ENCODE results near the gene R3HDM4. TPM values are rescaled to one million over a fixed set of nuclear protein-coding genes. Genes with fewer than 3 reads are reported as not detected.

Gene R3HDM4
- total and polyA plus RNA-seq, 9 of the 15 experiments (the other 6 are each of a cell fraction or from before 2014, with no cell fraction given): 3.2 to 154 (median 59.0) TPM

DNA sequence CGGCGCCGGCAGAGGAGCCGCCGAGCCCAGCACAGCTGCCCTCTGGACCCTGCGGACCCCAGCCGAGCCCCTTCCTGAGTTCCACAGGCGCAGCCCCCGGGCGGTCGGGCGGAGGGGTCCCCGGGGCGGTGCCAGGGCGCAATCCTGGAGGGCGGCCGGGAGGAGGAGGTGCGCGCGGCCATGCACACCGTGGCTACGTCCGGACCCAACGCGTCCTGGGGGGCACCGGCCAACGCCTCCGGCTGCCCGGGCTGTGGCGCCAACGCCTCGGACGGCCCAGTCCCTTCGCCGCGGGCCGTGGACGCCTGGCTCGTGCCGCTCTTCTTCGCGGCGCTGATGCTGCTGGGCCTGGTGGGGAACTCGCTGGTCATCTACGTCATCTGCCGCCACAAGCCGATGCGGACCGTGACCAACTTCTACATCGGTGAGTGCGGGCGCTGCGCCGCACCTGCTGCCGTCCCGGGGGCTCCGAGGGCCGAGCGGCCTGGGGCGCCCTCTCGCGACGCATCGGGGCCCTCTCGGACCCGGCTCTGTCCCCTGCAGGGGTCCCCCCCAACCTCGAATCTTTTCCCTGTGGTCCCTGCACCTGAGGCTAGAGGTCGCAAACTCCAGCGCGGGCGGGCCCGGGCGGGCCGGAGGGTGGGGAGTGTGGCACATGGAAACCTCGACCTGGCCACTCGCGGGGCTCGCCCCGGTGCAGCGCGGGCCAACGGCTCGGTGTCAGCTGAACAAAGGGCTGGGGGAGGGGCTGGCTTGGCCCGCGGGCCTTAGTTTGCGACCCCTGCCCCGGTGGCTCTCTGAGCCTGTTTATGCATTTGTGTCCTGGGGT is 4.5 kb upstream of the R3HDM4 start, which contains the start of gene KISS1R:
KISS1R (plus strand) TSS at position 11 of the 829 bp plus-strand sequence; CDS start at position 181, 170 bp downstream.
- DNase-seq (ENCODE audit: extremely low read depth in 1 of 4, low spot score in 3 of 4): peak; percentile 60 to 90 (median 74)
- Histone ChIP-seq H3K27ac (ENCODE audit: extremely low read depth, low read depth, low read length) (peak within 1 kb of the TSS; percentile 89), H3K4me2 (ENCODE audit: insufficient read depth, low read length) (peak within 1 kb of the TSS; percentile 84), H3K79me2 (ENCODE audit: control insufficient read depth, insufficient read depth, low read length) (peaks cover 36% of the 10 kb centered on the region), H3K4me3 (peak within 1 kb of the TSS; percentile 65), H3K4me1 (replicated peaks in 1 of 2; ENCODE audit: control insufficient read depth in 2 of 2, insufficient read depth in 2 of 2, low read length in 2 of 2) (peaks cover 6 to 69% of the 10 kb centered on the region in 2 experiments; a peak in 4 of 5 replicates), H3K27me3 (ENCODE audit: control insufficient read depth in 2 of 2, insufficient read depth in 2 of 2, low read length in 2 of 2) (no peaks in the 10 kb centered on the region), H3K36me3 (ENCODE audit: control insufficient read depth, insufficient read depth, low read length) (peaks cover 8% of the 10 kb centered on the region; the same call in 1 of the 3 replicates), H4K20me1 (replicated peaks; ENCODE audit: control insufficient read depth, insufficient read depth, low read length) (no peaks in the 10 kb centered on the region), H2AFZ (ENCODE audit: low read depth, low read length) (peak within 1 kb of the TSS; percentile 83), H3K9ac (ENCODE audit: insufficient read depth in 1 of 2, low read depth in 2 of 2, low read length in 2 of 2) (peak within 1 kb of the TSS; percentile 83 to 94), H3K9me1 (ENCODE audit: control insufficient read depth, insufficient read depth, low read length) (no peaks in the 10 kb centered on the region), H3K9me3 (replicated peaks; ENCODE audit: control insufficient read depth, insufficient read depth, low read depth, low read length) (no peaks in the 10 kb centered on the region)
- BruUV-seq (replicated peaks): TSS peak; percentile 52
- ChIA-PET POLR2A (interaction anchor here (0.6 kb wide), 3 partner anchors 29 to 120 kb away, joined by 3 read pairs; partner anchors contain the start of gene PTBP1), CTCF (ENCODE audit: low intra/inter-chr PET ratio) (interaction anchor here (0.7 to 6.8 kb wide), 5 partner anchors 24 to 313 kb away, joined by 3 to 74 read pairs (median 6); partner anchors contain the start of genes MED16 and RNU6-9)
- peak; percentile 81 for ATAC-seq
- 1% methylated on average over 66 of the region's 87 CpGs for WGBS (ENCODE audit: insufficient coverage, low coverage, missing lambda C conversion rate)
- in situ Hi-C loops (cut with MboI) (no loop called here), intact Hi-C loops (cut with micrococcal nuclease) (loop anchor here (1.0 kb wide), 1 partner anchor 147 kb away; no protein-coding TSS in a partner anchor)
- peak; percentile 77 for FAIRE-seq
- TF ChIP-seq GATAD2B (IDR thresholded peaks at IDR 0.05; ENCODE audit: borderline replicate concordance) (peak; percentile 12), GTF2E2 (tag; IDR thresholded peaks at IDR 0.05) (no peak), PRMT5 (CRISPR knock-in tag; IDR thresholded peaks at IDR 0.05) (no peak), RBM25 (IDR thresholded peaks at IDR 0.05; ENCODE audit: low read depth, low read length, severe bottlenecking) (peak; percentile 100), MYNN (IDR thresholded peaks at IDR 0.05) (no peak), MYNN (CRISPR knock-in tag; IDR thresholded peaks at IDR 0.05) (no peak), DPF2 (IDR thresholded peaks at IDR 0.05) (no peak), HMG20B (CRISPR knock-in tag; IDR thresholded peaks at IDR 0.05) (no peak), ZNF324 (CRISPR knock-in tag; IDR thresholded peaks at IDR 0.05) (no peak), BACH1 (tag; IDR thresholded peaks at IDR 0.05) (no peak), POLR2G (IDR thresholded peaks at IDR 0.05; ENCODE audit: low read depth, low read length) (peak; percentile 82), ZNF197 (CRISPR knock-in tag; IDR thresholded peaks at IDR 0.05; ENCODE audit: low read depth) (no peak), ATF1 (CRISPR knock-in tag; IDR thresholded peaks at IDR 0.05) (0 out of 2 replicates have a peak, but pooled peaks have one; percentile 3), ATF1 (tag; IDR thresholded peaks at IDR 0.05) (peak; percentile 92), NFE2L1 (tag; IDR thresholded peaks at IDR 0.05; ENCODE audit: borderline replicate concordance, low read depth) (no peak), BRCA1 (IDR thresholded peaks at IDR 0.05) (no peak), BRCA1 (CRISPR knock-in tag; IDR thresholded peaks at IDR 0.05) (no peak), ZFX (CRISPR knock-in tag; IDR thresholded peaks at IDR 0.05) (peak; percentile 90)
- TF ChIP-seq, protein P1, sequence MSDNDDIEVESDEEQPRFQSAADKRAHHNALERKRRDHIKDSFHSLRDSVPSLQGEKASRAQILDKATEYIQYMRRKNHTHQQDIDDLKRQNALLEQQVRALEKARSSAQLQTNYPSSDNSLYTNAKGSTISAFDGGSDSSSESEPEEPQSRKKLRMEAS (CRISPR knock-in tag; IDR thresholded peaks at IDR 0.05): peak; percentile 80
- TF ChIP-seq, protein P2, sequence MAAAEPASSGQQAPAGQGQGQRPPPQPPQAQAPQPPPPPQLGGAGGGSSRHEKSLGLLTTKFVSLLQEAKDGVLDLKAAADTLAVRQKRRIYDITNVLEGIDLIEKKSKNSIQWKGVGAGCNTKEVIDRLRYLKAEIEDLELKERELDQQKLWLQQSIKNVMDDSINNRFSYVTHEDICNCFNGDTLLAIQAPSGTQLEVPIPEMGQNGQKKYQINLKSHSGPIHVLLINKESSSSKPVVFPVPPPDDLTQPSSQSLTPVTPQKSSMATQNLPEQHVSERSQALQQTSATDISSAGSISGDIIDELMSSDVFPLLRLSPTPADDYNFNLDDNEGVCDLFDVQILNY (CRISPR knock-in tag; IDR thresholded peaks at IDR 0.05): no peak; the same call in 1 of the 2 replicates
- TF ChIP-seq, protein P3, sequence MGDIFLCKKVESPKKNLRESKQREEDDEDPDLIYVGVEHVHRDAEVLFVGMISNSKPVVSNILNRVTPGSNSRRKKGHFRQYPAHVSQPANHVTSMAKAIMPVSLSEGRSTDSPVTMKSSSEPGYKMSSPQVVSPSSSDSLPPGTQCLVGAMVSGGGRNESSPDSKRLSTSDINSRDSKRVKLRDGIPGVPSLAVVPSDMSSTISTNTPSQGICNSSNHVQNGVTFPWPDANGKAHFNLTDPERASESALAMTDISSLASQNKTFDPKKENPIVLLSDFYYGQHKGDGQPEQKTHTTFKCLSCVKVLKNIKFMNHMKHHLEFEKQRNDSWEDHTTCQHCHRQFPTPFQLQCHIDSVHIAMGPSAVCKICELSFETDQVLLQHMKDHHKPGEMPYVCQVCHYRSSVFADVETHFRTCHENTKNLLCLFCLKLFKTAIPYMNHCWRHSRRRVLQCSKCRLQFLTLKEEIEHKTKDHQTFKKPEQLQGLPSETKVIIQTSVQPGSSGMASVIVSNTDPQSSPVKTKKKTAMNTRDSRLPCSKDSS (IDR thresholded peaks at IDR 0.05; ENCODE audit: low read depth, partially characterized antibody): no peak
- TF ChIP-seq, protein P4, sequence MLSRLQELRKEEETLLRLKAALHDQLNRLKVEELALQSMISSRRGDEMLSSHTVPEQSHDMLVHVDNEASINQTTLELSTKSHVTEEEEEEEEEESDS (CRISPR knock-in tag; IDR thresholded peaks at IDR 0.05): no peak

Measured in K562 (cell line).